GM23338 (cell line): ENCODE measurements around the gene EPHX1. TPM values are rescaled to one million over a fixed set of nuclear protein-coding genes. Genes with fewer than 3 reads are reported as not detected.

Source experiments
- ATAC-seq: fragments of 200-7000 bp; cut with Tn5 transposase; 3 replicates; pipeline ENCODE4 v1.9.1; 2020
- DNase-seq: peaks from one replicate; pipeline ENCODE4 v3.0.0-alpha.2; 2015; ENCODE audit warnings: low spot score
- H2AFZ ChIP-seq: fragments of 200-600 bp; sonication (generic); 2 replicates; pipeline ENCODE4 v1.8.0; 2016; ENCODE audit warnings: antibody characterized with exemption, mild to moderate bottlenecking, moderate library complexity
- H3F3A ChIP-seq: fragments of 200-600 bp; sonication (generic); replicated peaks from 2 replicates; pipeline ENCODE4 v1.8.0; 2017; ENCODE audit warnings: antibody characterized with exemption, mixed run types, low read depth
- H3K27ac ChIP-seq: fragments of 200-600 bp; sonication (generic); 2 replicates; pipeline ENCODE4 v1.6.1; 2016; ENCODE audit warnings: low read depth
- H3K27me3 ChIP-seq: fragments of 200-600 bp; sonication (generic); 2 replicates; pipeline ENCODE4 v1.8.0; 2016; ENCODE audit warnings: mild to moderate bottlenecking, mixed run types, moderate library complexity; ENCODE audit not compliant: insufficient read depth
- H3K36me3 ChIP-seq: fragments of 200-600 bp; sonication (generic); 2 replicates; pipeline ENCODE4 v1.8.0; 2016; ENCODE audit warnings: mild to moderate bottlenecking; ENCODE audit not compliant: insufficient read depth
- H3K4me1 ChIP-seq: fragments of 200-600 bp; sonication (generic); 2 replicates; pipeline ENCODE4 v1.8.0; 2016; ENCODE audit warnings: mild to moderate bottlenecking, moderate library complexity; ENCODE audit not compliant: insufficient read depth
- H3K4me2 ChIP-seq: fragments of 200-600 bp; sonication (generic); 2 replicates; pipeline ENCODE4 v1.7.1; 2017; ENCODE audit warnings: mixed run types
- H3K4me3 ChIP-seq: fragments of 200-600 bp; sonication (generic); 2 replicates; pipeline ENCODE4 v1.6.1; 2016; ENCODE audit warnings: mixed run types
- H3K79me2 ChIP-seq: fragments of 200-600 bp; sonication (generic); replicated peaks from 2 replicates; pipeline ENCODE4 v1.8.0; 2017; ENCODE audit warnings: mild to moderate bottlenecking; ENCODE audit not compliant: insufficient read depth
- H3K9me2 ChIP-seq: fragments of 200-600 bp; sonication (generic); 2 replicates; pipeline ENCODE4 v1.8.0; 2017; ENCODE audit not compliant: insufficient read depth
- H4K20me1 ChIP-seq: fragments of 200-600 bp; sonication (generic); replicated peaks from 2 replicates; pipeline ENCODE4 v1.8.0; 2017; ENCODE audit warnings: mild to moderate bottlenecking; ENCODE audit not compliant: insufficient read depth
- H3K27ac Mint-ChIP-seq: 2 replicates; pipeline ENCODE4 v1.8.0; 2020; ENCODE audit warnings: inconsistent platforms, mild to moderate bottlenecking, moderate library complexity, mixed read lengths
- H3K27me3 Mint-ChIP-seq: 3 replicates; pipeline ENCODE4 v1.8.0; 2022; ENCODE audit warnings: low read depth, mild to moderate bottlenecking, moderate library complexity, mixed read lengths, inconsistent platforms; ENCODE audit not compliant: insufficient read depth, poor library complexity
- H3K36me3 Mint-ChIP-seq: 3 replicates; pipeline ENCODE4 v1.8.0; 2021; ENCODE audit warnings: low read depth, mild to moderate bottlenecking, inconsistent platforms, moderate library complexity, mixed read lengths
- H3K4me1 Mint-ChIP-seq: 3 replicates; pipeline ENCODE4 v1.8.0; 2020; ENCODE audit warnings: mild to moderate bottlenecking, inconsistent platforms, mixed read lengths
- H3K4me3 Mint-ChIP-seq: 3 replicates; pipeline ENCODE4 v1.8.0; 2021; ENCODE audit warnings: moderate library complexity, mild to moderate bottlenecking, inconsistent platforms, mixed read lengths
- H3K9me3 Mint-ChIP-seq: 3 replicates; pipeline ENCODE4 v1.8.0; 2020; ENCODE audit warnings: moderate library complexity, mild to moderate bottlenecking, inconsistent platforms, mixed read lengths
- CREB1 ChIP-seq: fragments of 250-450 bp; sonication (Bioruptor Pico); IDR thresholded peaks from 2 replicates; pipeline ENCODE4 v1.5.0; 2020; ENCODE audit warnings: low read depth, mild to moderate bottlenecking, moderate library complexity
- CTCF ChIP-seq, 2 experiments: fragments of 200-600 bp in 1 of 2; sonication (generic) in 1 of 2; conservative IDR thresholded peaks; 2 replicates each; pipeline versions ENCODE4 v1.5.1 to v1.6.1; 2016 to 2017; ENCODE audit warnings: antibody characterized with exemption in 2 of 2, low read depth in 2 of 2, mild to moderate bottlenecking in 2 of 2, moderate library complexity in 1 of 2
- ETS1 ChIP-seq: IDR thresholded peaks from 2 replicates; pipeline ENCODE4 v1.6.1; 2016; ENCODE audit warnings: antibody characterized with exemption
- EZH2 ChIP-seq: fragments of 200-600 bp; sonication (generic); IDR thresholded peaks from one replicate; pipeline ENCODE4 v1.8.0; 2017; ENCODE audit warnings: antibody characterized with exemption, mild to moderate bottlenecking, low read depth; ENCODE audit not compliant: unreplicated experiment
- EZH2phosphoT487 ChIP-seq: fragments of 200-600 bp; sonication (generic); IDR thresholded peaks from one replicate; pipeline ENCODE4 v1.8.1; 2018; ENCODE audit warnings: antibody characterized with exemption; ENCODE audit not compliant: unreplicated experiment
- JUNB ChIP-seq: IDR thresholded peaks from one replicate; pipeline ENCODE4 v1.6.1; 2016; ENCODE audit warnings: antibody characterized with exemption; ENCODE audit not compliant: unreplicated experiment
- POLR2AphosphoS5 ChIP-seq: IDR thresholded peaks from 2 replicates; pipeline ENCODE4 v1.6.1; 2016; ENCODE audit warnings: antibody characterized with exemption, low read depth
- REST ChIP-seq: IDR thresholded peaks from one replicate; pipeline ENCODE4 v1.6.1; 2018; ENCODE audit warnings: antibody characterized with exemption; ENCODE audit not compliant: unreplicated experiment
- STAT1 ChIP-seq: IDR thresholded peaks from one replicate; pipeline ENCODE4 v1.6.1; 2016; ENCODE audit warnings: antibody characterized with exemption; ENCODE audit not compliant: unreplicated experiment
- ZNF114 ChIP-seq: fragments of 250-450 bp; sonication (Bioruptor Pico); IDR thresholded peaks from 2 replicates; pipeline ENCODE4 v1.5.0; 2020; ENCODE audit warnings: mild to moderate bottlenecking, moderate library complexity
- ZNF331 ChIP-seq: fragments of 250-450 bp; sonication (Bioruptor Pico); IDR thresholded peaks from 2 replicates; pipeline ENCODE4 v1.5.0; 2020; ENCODE audit warnings: low read depth, mild to moderate bottlenecking, moderate library complexity
- ZNF462 ChIP-seq: fragments of 250-450 bp; sonication (Bioruptor Pico); IDR thresholded peaks from 2 replicates; pipeline ENCODE4 v1.5.0; 2020; ENCODE audit warnings: mild to moderate bottlenecking, moderate library complexity
- polyA plus RNA-seq: library from polyadenylated mRNA; unstranded; fragments of >200 nt; fragmentation: Nextera tagmentation; extraction: Ambion mirVana; gene quantifications from 2 replicates; pipeline ENCODE4 v1.2.1, GENCODE V29; 2016
- total RNA-seq: library from RNA; depleted of rRNA; stranded (reverse); fragments of >200 nt; shearing (Covaris generic); gene quantifications from 2 replicates; pipeline ENCODE4 v1.2.3, GENCODE V29; 2014

EPHX1 gene
- total and polyA plus RNA-seq, 2 experiments from 2014 or later = 15.3 to 46.5 TPM

GRCh38 chr1:225828706-225829345 is 18.9 kb downstream of the EPHX1 start:
- DNase-seq = no peak
- peaks cover 34% of the 10 kb centered on the region for H3K4me1 Mint-ChIP-seq
- H4K20me1 ChIP-seq = peaks cover 8% of the 10 kb centered on the region

More at GRCh38 chr1:225828706-225829345, 18.9 kb downstream of the EPHX1 start:
- no peak for TF ChIP-seq ZNF114 (CRISPR knock-in tag)
- TF ChIP-seq CREB1 (CRISPR knock-in tag) = no peak
- no peak for TF ChIP-seq ETS1
- TF ChIP-seq REST = no peak
- no peak for TF ChIP-seq JUNB
- TF ChIP-seq EZH2phosphoT487 = no peak
- no peak for TF ChIP-seq POLR2AphosphoS5
- TF ChIP-seq STAT1 = no peak
- TF ChIP-seq ZNF462 = no peak
- TF ChIP-seq EZH2 = no peak
- TF ChIP-seq CTCF (conservative IDR thresholded peaks at IDR 0.05; ENCODE audit: low read depth in 2 of 2) = no peak
- no peak for TF ChIP-seq ZNF331 (CRISPR knock-in tag)
- no peaks in the 10 kb centered on the region for H3K9me3 Mint-ChIP-seq
- Histone ChIP-seq H3K4me1 (peaks cover 18% of the 10 kb centered on the region), H3F3A (peaks cover 3% of the 10 kb centered on the region; the same call in 1 of the 2 replicates), H3K36me3 (peaks cover 20% of the 10 kb centered on the region), H3K9me2 (no peaks in the 10 kb centered on the region), H3K27ac (no peak overlapping the region), H3K4me2 (no peak overlapping the region), H3K79me2 (peaks cover 17% of the 10 kb centered on the region), H3K4me3 (no peak overlapping the region), H3K27me3 (no peaks in the 10 kb centered on the region), H2AFZ (no peak overlapping the region)
- no peak overlapping the region for H3K4me3 Mint-ChIP-seq
- no peak overlapping the region for H3K27ac Mint-ChIP-seq
- no peak for ATAC-seq
- H3K27me3 Mint-ChIP-seq = peaks cover 13% of the 10 kb centered on the region
- peaks cover 25% of the 10 kb centered on the region for H3K36me3 Mint-ChIP-seq
